ENCODE measurements around the gene ARMC8.

Gene ARMC8

GRCh38 chr3:138336454-138336999 is 149.4 kb downstream of the ARMC8 start:
- Histone ChIP-seq H3K27me3 (ENCODE audit: insufficient read depth, low read depth) (no peaks in the 10 kb centered on the region), H4K20me1 (ENCODE audit: insufficient read depth) (no peaks in the 10 kb centered on the region), H3K4me1 (ENCODE audit: low read depth, poor library complexity, severe bottlenecking) (peaks cover 12% of the 10 kb centered on the region), H3K4me2 (no peak overlapping the region), H3K9ac (no peak overlapping the region), H3K79me2 (ENCODE audit: insufficient read depth, low read depth) (no peaks in the 10 kb centered on the region), H3K4me3 (IDR thresholded peaks at IDR 0.05; ENCODE audit: insufficient read depth, low read depth, low read length) (no peak overlapping the region), H3K27ac (no peak overlapping the region), H3K36me3 (ENCODE audit: insufficient read depth) (no peaks in the 10 kb centered on the region), H2AFZ (ENCODE audit: low read depth) (no peak overlapping the region)
- no peak for TF ChIP-seq CTCF (conservative IDR thresholded peaks at IDR 0.05; ENCODE audit: low read depth, low read length)

GRCh38 chr3:138338244-138338643 is 151.1 kb downstream of the ARMC8 start:
- Histone ChIP-seq H3K27me3 (ENCODE audit: insufficient read depth, low read depth) (no peaks in the 10 kb centered on the region), H4K20me1 (ENCODE audit: insufficient read depth) (no peaks in the 10 kb centered on the region), H2AFZ (ENCODE audit: low read depth) (no peak overlapping the region), H3K4me1 (ENCODE audit: low read depth, poor library complexity, severe bottlenecking) (no peaks in the 10 kb centered on the region), H3K79me2 (ENCODE audit: insufficient read depth, low read depth) (no peaks in the 10 kb centered on the region), H3K4me2 (no peak overlapping the region), H3K36me3 (ENCODE audit: insufficient read depth) (no peaks in the 10 kb centered on the region), H3K4me3 (IDR thresholded peaks at IDR 0.05; ENCODE audit: insufficient read depth, low read depth, low read length) (no peak overlapping the region), H3K9ac (no peak overlapping the region), H3K27ac (no peak overlapping the region)
- TF ChIP-seq CTCF (conservative IDR thresholded peaks at IDR 0.05; ENCODE audit: low read depth, low read length): no peak

GRCh38 chr3:138338811-138339210 is 151.7 kb downstream of the ARMC8 start:
- no peak for TF ChIP-seq CTCF (conservative IDR thresholded peaks at IDR 0.05; ENCODE audit: low read depth, low read length)
- no peaks in the 10 kb centered on the region for H3K27me3 ChIP-seq (ENCODE audit: insufficient read depth, low read depth)
- no peak overlapping the region for H3K9ac ChIP-seq
- no peak overlapping the region for H2AFZ ChIP-seq (ENCODE audit: low read depth)
- no peak overlapping the region for H3K4me3 ChIP-seq (IDR thresholded peaks at IDR 0.05; ENCODE audit: insufficient read depth, low read depth, low read length)
- no peaks in the 10 kb centered on the region for H3K79me2 ChIP-seq (ENCODE audit: insufficient read depth, low read depth)
- H4K20me1 ChIP-seq (ENCODE audit: insufficient read depth): no peaks in the 10 kb centered on the region
- no peak overlapping the region for H3K4me2 ChIP-seq
- H3K36me3 ChIP-seq (ENCODE audit: insufficient read depth): no peaks in the 10 kb centered on the region
- no peaks in the 10 kb centered on the region for H3K4me1 ChIP-seq (ENCODE audit: low read depth, poor library complexity, severe bottlenecking)
- no peak overlapping the region for H3K27ac ChIP-seq

- no peak overlapping the region for H2AFZ ChIP-seq (ENCODE audit: low read depth)
- H3K27me3 ChIP-seq (ENCODE audit: insufficient read depth, low read depth): no peaks in the 10 kb centered on the region
- H3K4me2 ChIP-seq: no peak overlapping the region
- no peak for TF ChIP-seq CTCF (conservative IDR thresholded peaks at IDR 0.05; ENCODE audit: low read depth, low read length)
- no peaks in the 10 kb centered on the region for H3K4me1 ChIP-seq (ENCODE audit: low read depth, poor library complexity, severe bottlenecking)
- no peak overlapping the region for H3K4me3 ChIP-seq (IDR thresholded peaks at IDR 0.05; ENCODE audit: insufficient read depth, low read depth, low read length)
- H3K36me3 ChIP-seq (ENCODE audit: insufficient read depth): no peaks in the 10 kb centered on the region
- no peak overlapping the region for H3K27ac ChIP-seq
- H4K20me1 ChIP-seq (ENCODE audit: insufficient read depth): no peaks in the 10 kb centered on the region
- H3K9ac ChIP-seq: no peak overlapping the region
- H3K79me2 ChIP-seq (ENCODE audit: insufficient read depth, low read depth): no peaks in the 10 kb centered on the region
Observed at GRCh38 chr3:138340511-138340910, 153.4 kb downstream of the ARMC8 start.

Measured in KMS-11 (cell line).